GM18502 (cell line): ENCODE measurements around the gene STAC.
"Not testable (repeated sequence)": the region's sequence is repeated elsewhere in the genome, so short reads cannot be mapped to it uniquely, and the experiment has no call there.

ENCODE experiments used
- ATAC-seq: cut with Tn5 transposase; IDR thresholded peaks from one replicate; pipeline ENCODE4 v1.9.1; 2021; ENCODE audit warnings: mild to moderate bottlenecking; ENCODE audit not compliant: unreplicated experiment, poor library complexity

Gene STAC

DNA sequence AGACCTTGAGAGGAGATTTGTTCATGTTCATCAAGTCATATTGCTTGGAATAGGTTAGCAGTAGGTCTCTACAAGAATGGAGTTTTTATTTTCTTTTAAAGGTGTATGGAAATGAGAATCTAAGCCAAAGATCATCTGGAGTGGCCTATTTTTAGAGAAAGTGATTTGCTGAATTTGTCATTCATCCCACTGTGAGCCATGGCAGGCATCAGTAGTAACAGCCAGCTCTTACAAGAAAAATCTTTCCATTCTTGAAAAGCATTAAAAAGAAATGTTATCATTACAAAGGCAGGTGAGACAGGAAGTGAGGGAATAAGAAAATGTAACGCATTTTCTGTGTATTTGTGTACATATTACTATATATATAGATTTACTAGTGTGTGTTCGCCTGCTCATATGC, 29.6 kb downstream of the STAC start:
- ATAC-seq: no peak

DNA sequence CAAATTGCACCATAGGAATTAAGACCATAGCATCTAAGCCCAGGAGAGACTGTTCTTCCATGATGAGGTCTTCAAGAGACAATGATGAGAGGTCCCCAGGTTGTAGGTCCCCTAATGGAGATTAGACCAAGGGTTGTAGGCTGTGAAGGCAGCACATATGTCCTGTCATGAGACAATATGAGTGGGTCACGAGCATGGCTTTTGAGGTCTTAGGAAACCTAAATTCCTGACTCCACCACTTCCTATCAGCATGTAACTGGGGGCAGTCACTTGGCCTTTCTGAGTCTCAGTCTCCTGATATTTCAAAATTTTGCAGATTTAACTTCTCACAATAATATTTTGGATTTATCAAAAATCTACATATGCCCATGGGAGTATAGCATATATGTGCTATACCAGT, 31.3 kb downstream of the STAC start:
- no peak for ATAC-seq

DNA sequence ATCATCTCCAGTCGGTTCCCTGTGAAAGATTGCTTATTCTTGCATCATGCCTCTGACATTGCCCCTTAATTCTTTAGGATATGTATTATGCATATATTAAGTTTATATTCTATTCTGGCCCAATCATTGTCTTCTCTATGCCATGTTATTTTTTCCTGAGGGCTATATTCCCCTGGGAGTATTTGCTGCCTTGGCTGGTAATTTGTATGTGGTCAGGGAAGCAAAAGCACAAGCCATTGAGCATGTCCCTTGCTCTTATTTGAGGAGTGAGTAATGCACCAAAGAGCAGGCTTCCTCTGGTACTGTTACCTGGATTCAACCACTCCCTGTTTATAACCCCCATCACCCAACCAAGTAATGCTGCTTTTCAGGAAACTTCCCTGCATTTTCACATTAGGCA, 36.3 kb downstream of the STAC start:
- no peak for ATAC-seq

DNA sequence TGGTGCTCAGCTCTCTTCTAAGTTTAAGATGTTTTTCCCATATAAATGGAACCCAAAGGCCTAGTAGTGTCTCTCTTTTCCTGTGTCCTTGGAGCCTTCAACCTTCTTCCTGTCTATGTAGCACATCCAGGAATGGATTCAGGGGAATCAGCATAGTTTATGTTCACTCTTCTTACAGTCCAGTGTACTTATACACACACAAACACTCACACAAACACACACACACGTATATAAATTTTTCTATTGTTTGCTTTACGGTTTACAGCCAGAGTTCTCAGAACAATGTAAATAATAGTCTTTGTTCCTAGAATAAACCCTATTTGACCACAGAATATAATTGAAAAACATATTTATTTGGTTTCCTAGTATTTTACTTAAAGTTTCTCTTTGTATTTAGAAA, 36.9 kb downstream of the STAC start:
- no peak for ATAC-seq

DNA sequence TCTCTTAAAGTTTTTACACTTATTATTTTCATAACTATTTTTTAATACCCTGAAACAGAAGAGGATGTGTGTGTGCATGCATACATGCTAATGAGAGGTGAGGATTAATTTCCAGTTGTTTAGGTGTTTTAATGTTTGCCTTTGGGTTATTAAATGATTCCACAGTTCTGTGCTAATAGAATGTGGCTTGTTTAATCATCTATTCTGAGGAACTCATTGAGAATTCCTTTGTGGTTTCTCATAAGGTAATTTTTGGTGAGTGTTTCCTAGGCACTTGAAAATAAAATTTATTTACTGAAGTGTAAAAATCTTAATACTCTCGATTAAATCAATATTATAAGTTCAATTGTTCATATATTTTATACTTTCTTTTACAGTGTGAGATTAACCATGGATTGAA, 38.0 kb downstream of the STAC start:
- ATAC-seq: no peak

DNA sequence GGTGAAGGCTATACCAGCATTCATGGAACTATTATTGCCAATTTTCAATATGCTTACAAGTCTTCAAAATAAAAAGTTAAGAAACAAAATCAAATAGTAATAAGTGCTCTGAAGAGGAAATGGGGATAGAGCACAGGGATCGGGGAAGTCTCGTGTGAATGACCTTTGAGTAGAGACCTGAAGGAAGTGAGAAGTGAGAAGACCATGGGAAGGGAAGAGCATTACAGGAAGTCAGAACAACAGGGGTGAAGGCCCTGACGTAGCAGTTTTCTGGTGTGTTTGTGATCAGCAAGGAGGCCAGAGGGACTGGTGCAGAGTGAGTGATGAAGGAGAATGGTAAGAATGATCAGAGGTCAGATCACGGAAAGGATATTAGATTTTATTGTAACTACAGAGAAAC, 48.1 kb downstream of the STAC start:
- ATAC-seq: no peak

DNA sequence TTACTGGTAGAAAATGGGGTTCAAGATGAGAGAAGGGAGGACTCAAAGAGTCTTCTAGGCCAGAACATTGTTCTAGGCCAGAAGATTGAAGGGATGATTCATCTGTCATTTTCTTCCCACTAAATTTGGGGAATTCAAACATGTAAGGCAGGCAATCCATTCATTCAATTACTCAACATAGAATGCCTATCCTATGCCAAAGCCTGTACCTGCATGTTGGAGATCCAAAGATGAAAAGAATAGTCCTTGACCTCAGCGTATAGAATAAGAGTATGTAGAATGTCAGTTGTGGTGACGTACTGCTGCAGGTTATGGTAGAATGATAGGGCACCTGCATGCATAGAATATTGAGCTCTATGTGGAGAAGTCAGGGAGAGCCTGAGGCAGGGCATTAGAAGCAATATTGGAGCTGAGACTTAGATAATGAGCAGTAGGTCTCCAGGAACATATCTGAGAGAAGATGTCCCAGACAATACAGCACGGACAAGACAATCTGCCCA, 49.7 kb downstream of the STAC start:
- ATAC-seq: no peak

DNA sequence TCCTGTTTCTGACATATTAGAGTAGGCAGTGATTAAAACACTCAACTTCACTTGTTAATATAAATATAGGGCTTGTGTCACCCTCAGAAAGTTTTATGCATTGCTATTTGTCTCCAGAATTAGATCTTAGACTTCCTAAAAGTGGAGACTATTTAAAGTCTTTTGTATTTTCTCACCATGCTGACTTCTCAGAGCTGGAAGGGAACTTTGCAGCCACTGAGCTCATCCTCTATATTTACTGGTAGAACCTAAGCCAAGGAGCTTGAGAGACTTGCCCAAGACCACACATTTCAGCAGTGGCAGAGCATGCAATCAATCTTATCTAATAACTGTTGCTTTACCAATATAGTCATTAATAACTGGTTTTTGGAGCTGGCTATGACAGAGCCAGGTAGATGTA, 53.2 kb downstream of the STAC start:
- ATAC-seq: no peak

DNA sequence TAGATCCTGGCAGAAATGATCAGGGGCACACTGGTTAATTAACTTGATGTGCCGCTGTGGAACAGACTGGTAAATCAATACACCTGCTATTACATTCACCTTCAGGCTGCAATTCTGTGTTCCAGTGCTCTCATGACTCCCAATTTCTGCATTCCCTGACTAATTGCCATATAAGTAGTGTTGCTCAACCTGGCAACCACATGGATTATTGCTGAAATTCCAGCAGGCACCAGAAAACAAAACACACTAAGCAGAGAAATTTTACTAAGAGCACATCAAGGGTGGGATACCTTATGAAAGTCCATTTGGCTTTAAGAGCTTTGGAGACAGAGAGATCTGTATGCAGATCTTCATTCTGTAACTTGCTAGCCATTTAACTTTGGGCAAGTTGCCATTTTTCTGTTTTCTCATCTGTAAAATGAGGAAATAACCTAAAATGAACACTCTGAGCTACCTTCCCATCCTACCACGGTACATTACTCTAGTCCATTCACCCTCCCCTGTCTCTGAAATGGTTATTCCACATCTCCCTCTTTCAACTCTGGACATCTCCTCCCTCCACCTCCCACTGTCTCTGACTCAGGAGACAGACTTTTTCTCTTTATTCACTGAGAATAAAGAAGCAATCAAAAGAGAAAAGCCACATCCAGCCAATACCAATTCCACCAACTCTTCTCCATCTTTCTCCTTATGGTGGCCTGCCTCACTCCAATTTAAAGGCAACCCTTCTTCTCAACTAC, 54.6 kb downstream of the STAC start:
- ATAC-seq: no peak

DNA sequence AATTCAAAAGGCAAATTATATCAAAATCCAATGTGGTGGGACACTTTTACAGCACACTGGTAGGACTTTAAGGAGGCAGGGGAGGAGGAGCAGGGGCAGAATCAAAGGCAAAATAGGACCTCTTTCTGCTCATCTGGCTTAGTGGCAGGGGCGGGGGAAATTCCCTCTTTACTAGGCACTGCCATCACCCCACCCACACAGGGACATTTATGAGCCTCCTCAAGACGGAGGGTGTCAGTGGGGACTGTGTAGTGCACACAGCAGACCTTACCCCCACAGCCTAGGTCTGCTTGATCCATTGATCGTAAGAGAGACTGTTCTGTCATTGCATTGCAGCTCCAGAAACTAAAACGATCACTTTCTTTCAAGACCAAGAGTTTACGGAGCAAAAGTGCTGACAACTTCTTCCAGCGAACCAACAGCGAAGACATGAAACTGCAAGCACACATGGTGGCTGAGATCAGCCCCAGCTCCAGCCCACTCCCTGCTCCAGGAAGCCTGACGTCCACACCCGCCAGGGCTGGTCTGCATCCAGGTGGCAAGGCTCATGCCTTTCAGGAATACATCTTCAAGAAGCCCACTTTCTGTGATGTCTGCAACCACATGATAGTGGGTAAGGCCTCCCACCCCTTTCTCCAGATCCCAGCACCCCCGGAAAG, 62.9 kb downstream of the STAC start:
- ATAC-seq: no peak

DNA sequence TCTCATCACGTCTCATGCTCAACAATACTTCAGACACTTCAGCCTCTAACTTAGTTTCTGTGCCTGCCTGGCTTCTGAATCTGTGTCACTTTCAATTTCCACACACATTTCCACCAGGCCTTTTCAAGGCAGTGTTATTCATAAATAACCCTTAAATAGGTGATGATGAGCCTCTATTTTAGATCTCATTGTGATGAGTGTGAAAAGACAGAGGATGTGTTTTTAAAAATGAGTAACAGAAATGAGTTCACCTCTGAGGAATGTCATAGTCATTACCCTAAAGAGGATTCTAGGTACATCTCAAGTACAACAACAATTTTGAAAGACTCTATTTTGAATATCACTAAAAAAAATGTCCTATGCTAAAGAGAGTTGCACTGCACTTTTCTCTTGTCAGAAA, 64.6 kb downstream of the STAC start:
- ATAC-seq: no peak

DNA sequence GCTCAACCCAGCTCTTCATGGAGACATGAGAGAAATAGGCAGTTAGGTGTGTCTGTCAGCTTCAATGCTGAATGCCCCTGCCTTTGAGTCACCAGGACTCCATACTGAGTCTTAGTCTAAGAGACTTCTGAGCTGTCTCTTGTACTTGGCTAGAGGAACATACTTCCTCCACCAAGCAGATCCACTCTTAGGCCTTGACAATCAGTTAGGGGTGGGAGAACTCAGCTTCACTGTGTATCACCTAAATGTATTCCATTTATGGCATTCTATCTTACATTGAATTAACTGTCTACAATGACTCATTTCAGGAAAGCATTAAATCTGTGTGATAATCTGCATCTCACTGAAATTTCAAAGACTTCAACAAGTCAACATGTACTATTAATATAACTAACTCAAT, 66.0 kb downstream of the STAC start:
- ATAC-seq: no peak

DNA sequence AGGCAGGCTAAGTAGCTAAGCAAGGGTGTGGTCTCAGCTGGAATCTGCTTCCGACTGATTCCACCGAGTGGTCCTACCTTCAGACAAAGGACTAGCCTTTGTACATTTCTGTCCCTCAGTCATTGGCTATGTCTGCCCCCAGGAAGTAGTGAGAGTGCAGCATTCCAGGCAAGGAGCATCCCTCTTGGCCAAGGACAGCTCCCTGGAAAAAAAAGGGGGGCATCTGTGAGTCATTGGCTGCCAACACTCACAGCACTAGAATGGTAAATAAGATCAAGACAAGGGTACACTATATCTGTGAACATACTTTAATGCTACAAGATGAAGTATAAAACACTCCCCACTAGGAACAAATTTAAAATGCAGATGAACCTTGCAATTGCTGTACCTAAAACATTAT, 66.8 kb downstream of the STAC start:
- no peak for ATAC-seq

DNA sequence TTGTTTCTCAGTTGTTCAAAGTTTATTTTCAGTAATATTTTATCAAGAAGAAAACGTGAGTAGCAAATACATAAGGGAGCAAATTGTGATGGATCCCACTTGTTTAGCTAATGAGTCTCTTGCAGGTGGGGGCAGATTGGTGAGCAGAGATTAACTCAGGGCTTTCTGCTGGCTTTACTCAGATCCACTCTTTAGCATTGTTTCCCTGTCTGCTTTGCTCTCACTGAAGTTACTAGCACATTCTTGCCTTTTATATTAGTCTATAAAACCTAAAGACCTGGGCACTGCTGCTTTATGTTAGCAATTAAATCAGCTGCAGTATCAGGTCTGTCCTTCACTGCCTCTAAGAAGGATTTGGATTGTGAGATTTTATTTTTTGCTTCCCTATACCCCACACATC, 71.5 kb downstream of the STAC start:
- no peak for ATAC-seq

DNA sequence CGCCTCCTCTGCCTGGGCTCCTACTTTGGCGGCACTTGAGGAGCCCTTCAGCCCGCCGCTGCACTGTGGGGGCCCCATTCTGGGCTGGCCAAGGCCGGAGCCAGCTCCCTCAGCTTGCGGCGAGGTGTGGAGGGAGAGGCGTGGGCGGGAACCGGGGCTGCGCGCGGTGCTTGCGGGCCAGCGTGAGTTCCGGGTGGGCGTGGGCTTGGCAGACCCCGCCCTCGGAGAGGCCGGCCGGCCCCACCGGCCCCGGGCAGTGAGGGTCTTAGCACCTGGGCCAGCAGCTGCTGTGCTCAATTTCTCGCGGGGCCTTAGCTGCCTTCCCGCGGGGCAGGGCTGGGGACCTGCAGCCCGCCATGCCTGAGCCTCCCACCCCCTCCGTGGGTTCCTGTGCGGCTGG, 72.9 kb downstream of the STAC start:
- ATAC-seq: not testable (repeated sequence)

DNA sequence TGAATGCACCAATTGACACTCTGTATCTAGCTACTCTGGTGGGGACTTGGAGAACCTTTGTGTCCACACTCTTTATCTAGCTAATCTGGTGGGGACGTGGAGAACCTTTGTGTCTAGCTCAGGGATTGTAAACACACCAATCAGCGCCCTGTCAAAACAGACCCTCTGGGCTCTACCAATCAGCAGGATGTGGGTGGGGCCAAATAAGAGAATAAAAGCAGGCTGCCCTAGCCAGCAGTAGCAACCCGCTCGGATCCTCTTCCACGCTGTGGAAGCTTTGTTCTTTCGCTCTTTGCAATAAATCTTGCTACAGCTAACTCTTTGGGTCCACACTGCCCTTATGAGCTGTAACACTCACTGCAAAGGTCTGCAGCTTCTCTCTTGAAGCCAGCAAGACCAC, 73.6 kb downstream of the STAC start:
- not testable (repeated sequence) for ATAC-seq

DNA sequence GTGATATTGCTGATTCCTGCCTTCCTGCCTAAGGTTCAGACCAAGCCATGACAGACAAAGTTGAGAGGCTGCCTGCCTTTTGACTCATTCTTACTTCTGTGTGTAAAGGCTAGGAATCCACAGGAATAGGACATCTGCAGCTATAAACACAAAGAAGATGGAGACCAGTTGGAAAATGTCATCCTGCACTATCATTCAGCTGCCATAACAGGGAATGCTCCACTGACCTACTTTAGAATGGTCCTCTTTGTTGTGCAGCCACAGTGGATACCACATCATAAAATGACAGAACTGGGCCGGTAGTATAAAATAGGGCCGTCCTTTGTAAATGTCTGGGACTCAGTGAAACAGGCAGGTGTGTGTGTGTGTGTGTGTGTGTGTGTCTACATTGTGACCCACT, 75.1 kb downstream of the STAC start:
- ATAC-seq: no peak

DNA sequence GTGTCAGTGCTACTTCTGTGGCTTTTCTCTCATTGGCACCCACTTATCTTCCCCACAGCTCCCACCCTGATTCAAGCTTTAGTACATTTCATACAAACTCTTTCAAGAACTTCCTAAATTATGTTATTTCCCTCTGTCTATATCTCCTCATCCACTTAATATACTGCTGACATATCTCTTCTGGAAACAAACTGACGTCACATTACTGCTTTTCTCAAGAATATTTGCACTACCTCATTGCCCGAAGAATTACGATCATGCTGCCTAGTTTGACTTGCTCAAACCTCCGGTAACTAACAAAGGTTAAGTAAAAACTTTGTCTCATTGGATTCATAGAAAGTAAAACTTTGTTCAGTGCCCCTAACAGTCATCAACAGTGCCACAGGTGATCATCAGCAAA, 76.5 kb downstream of the STAC start:
- ATAC-seq: no peak

DNA sequence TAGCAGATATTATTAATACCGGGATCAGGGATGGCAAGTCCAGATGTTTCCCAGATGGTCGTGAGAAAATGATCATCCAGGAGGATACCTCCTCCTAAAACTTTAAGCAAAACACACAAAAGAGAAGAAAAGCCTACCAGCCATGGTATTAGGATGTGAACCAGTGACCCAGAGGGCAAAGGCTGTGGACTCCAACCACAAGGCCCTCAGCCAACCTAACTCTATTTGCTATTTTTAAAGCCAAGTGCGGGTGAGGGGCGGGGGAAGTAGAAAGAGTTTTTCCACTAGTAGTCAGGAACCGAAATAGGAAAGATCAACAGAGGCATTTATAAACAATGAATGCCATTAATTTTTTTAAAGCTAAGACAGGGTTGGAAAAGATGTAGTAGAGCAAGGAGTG, 77.4 kb downstream of the STAC start:
- ATAC-seq: no peak

DNA sequence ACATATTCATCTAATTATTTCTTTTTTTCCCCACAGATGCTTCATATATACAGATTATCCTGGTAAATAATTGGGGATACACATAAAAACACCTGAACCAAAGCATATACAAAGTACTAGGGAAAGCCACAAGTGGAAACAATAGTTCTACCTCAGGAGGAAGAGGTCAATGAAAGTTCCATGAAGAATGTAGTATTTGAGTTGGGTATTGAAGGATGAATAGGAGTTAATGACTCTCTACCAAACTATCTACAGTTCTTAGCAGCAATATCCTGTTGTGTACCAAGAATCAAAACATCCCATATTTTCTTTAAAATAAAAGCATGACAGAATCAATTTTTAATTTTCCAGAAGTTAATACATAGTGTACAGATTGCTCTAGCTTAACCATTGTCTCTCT, 78.9 kb downstream of the STAC start:
- no peak for ATAC-seq

DNA sequence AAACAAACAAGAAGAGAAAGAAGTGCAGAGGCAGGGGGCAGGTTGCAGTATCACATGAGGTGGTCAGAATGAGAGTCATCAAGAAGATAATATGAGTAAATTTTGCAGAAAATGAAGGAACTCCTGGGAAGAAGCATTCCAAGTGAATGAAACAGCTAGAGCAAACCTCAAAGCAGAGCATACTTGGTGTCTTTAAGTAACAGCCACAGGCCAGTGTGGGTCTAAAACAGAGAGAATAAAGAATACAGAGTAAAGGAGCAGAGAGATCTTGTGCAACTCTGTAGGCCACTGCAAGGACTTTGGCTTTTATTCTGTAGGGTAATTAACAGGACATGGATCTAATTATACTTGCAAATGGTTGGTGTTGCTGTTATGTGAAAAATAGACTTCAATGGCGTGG, 81.3 kb downstream of the STAC start:
- ATAC-seq: no peak

DNA sequence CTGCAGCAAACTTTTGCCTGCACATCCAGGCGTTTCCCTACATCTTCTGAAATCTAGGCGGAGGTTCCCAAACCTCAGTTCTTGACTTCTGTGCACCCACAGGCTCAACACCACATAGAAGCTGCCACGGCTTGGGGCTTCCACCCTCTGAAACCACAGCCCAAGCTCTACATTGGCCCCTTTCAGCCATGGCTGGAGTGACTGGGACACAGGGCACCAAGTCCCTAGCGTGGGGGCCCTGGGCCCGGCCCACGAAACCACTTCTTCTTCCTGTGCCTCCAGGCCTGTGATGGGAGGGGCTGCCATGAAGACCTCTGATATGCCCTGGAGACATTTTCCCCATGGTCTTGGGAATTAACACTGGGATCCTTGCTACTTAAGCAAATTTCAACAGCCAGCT, 91.7 kb downstream of the STAC start:
- not testable (repeated sequence) for ATAC-seq
